HK-2 (cell line): Measurements from ENCODE around the gene OTOG.

ENCODE experiments used
- DNase-seq: peaks from one replicate; pipeline ENCODE4 v3.0.0-alpha.2; 2018; ENCODE audit not compliant: unreplicated experiment

Gene OTOG

GRCh38 chr11:17695454-17696441 lies 148.7 kb downstream of the OTOG start:
- no peak for DNase-seq

DNA sequence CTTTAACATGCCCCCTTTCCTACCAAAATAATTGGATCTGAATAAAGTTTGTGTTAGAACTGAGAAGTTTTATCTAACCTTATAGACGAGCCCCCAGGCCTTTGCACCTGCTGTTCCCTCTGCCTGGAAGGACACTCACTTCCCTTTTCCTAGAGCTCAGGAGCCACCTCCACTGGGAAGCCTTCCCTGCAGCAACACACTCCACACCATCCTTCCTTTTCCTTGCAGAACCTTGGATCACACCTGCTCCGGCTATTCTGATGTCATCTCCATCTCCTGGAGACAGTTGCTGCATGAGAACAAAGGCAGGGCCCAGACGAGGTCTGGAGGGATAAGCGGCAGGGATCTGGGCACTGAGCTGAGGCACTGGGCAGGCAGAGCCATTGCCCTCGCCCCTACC lies 149.7 kb downstream of the OTOG start:
- no peak for DNase-seq
